ENCODE data around the gene DTNA.

- TF ChIP-seq CTCF (IDR thresholded peaks at IDR 0.05) = no peak
- no peak for TF ChIP-seq POLR2A (IDR thresholded peaks at IDR 0.05)
These were observed 90.3 kb downstream of the DTNA start for GRCh38 chr18:34800381-34800780.

Data from adrenal gland (tissue), 5 donors.